MCF 10A (cell line): ENCODE results near the gene SMG6. TPM values are rescaled to one million over a fixed set of nuclear protein-coding genes. Genes with fewer than 3 reads are reported as not detected.

Source experiments
- BruUV-seq: library from RNA; stranded (reverse); fragments of 400-500 nt; replicated peaks from 2 replicates; lab custom pipeline; 2021; lab: Mats Ljungman, UMichigan
- CTCF ChIA-PET: fragments of 300-600 bp; sonication (Branson Sonifier 250); formaldehyde crosslinking; extraction: SDS; loops from one replicate; lab custom pipeline; 2021; ENCODE audit warnings: antibody characterized with exemption, inconsistent platforms; lab: Yijun Ruan, JAX
- POLR2A ChIA-PET: fragments of 300-600, 350-650 bp; sonication (Branson Sonifier 250); formaldehyde crosslinking; extraction: SDS; loops from one replicate; lab custom pipeline; 2020; ENCODE audit warnings: antibody characterized with exemption, inconsistent platforms; lab: Yijun Ruan, JAX
- DNase-seq: peaks from one replicate; pipeline ENCODE4 v3.0.0-alpha.2; 2018; ENCODE audit not compliant: unreplicated experiment
- H3K27ac Mint-ChIP-seq: one replicate; pipeline ENCODE4 v1.8.0; 2022; ENCODE audit warnings: mild to moderate bottlenecking, low read depth, mixed read lengths; ENCODE audit not compliant: unreplicated experiment
- H3K27me3 Mint-ChIP-seq: one replicate; pipeline ENCODE4 v1.8.0; 2022; ENCODE audit warnings: mixed read lengths; ENCODE audit not compliant: insufficient read depth, unreplicated experiment
- H3K36me3 Mint-ChIP-seq: one replicate; pipeline ENCODE4 v1.8.0; 2022; ENCODE audit warnings: mild to moderate bottlenecking, moderate library complexity, mixed read lengths; ENCODE audit not compliant: insufficient read depth, unreplicated experiment
- H3K4me1 Mint-ChIP-seq: one replicate; pipeline ENCODE4 v1.8.0; 2022; ENCODE audit warnings: mixed read lengths; ENCODE audit not compliant: insufficient read depth, unreplicated experiment
- H3K4me3 Mint-ChIP-seq: one replicate; pipeline ENCODE4 v1.8.0; 2022; ENCODE audit warnings: mild to moderate bottlenecking, moderate library complexity, mixed read lengths; ENCODE audit not compliant: unreplicated experiment
- H3K9me3 Mint-ChIP-seq: one replicate; pipeline ENCODE4 v1.8.0; 2022; ENCODE audit warnings: mixed read lengths; ENCODE audit not compliant: unreplicated experiment
- intact Hi-C: fragments of 100-400 bp; cut with micrococcal nuclease; formaldehyde crosslinking; loops from 2 replicates; pipeline ENCODE4 v1.14.1; 2022
- total RNA-seq: library from RNA; stranded (reverse); gene quantifications from 2 replicates; pipeline ENCODE4 v1.2.3, GENCODE V29; 2022
- TF ChIP-seq, protein P1 (sequence below): fragments of 200-600 bp; IDR thresholded peaks from one replicate; pipeline ENCODE4 v1.8.0; 2022; ENCODE audit warnings: antibody characterized with exemption, mild to moderate bottlenecking; ENCODE audit not compliant: unreplicated experiment

The SMG6 gene
- total RNA-seq, 1 experiment from 2014 or later = 17.0 TPM

DNA sequence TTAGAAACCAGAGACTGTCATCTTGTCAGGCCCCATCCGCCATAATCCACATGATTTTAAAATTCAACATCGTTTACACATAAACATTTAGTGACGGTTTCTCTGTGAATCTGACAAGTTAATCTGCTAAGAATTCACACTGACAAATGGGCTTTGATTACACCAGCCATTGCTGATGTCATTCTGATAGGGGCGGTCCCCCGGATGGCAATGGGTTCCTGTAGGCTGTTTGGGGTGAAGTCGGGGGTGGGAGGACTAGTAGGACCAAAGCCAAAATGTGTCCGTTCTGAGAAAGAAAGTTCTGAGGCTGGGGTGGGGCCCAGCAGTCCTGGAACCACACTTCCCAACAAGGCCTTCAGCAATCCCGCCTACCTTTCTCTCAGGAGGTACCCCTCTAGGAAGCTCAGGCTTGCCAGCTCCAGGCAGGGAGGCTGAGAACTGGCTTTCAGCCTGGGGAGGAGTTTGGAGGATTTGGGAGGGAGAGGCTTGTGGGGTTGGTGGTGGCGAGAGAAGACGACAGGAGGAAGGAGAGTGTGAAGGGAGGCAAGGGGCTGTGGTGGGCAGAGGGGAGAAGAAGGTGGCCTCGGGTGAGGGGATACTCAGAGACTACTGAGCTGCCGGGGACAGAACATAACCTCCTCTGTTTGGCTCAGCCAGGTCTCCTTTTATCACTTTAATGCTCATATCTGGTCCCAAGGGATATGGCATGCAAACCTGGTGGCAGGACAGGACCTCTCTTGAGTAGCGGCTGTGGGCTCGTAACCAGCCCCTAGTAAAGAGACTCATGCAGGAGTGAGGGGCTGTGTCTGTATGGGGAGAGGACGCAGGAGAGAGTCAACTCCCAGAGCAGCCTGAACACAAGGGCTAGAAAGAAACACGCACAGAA lies 240.1 kb downstream of the SMG6 start:
- H3K36me3 Mint-ChIP-seq = no peaks in the 10 kb centered on the region
- TF ChIP-seq, protein P1, sequence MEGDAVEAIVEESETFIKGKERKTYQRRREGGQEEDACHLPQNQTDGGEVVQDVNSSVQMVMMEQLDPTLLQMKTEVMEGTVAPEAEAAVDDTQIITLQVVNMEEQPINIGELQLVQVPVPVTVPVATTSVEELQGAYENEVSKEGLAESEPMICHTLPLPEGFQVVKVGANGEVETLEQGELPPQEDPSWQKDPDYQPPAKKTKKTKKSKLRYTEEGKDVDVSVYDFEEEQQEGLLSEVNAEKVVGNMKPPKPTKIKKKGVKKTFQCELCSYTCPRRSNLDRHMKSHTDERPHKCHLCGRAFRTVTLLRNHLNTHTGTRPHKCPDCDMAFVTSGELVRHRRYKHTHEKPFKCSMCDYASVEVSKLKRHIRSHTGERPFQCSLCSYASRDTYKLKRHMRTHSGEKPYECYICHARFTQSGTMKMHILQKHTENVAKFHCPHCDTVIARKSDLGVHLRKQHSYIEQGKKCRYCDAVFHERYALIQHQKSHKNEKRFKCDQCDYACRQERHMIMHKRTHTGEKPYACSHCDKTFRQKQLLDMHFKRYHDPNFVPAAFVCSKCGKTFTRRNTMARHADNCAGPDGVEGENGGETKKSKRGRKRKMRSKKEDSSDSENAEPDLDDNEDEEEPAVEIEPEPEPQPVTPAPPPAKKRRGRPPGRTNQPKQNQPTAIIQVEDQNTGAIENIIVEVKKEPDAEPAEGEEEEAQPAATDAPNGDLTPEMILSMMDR = no peak
- no TSS peak for BruUV-seq
- intact Hi-C loops = no loop called here
- no peak overlapping the region for H3K4me3 Mint-ChIP-seq
- no peaks in the 10 kb centered on the region for H3K27me3 Mint-ChIP-seq
- no peaks in the 10 kb centered on the region for H3K4me1 Mint-ChIP-seq
- no peak for DNase-seq
- CTCF ChIA-PET = interaction anchor here (0.6 to 2.8 kb wide), 3 partner anchors 9 to 341 kb away, joined by 5 to 13 read pairs (median 8); partner anchors contain the start of gene HIC1
- H3K27ac Mint-ChIP-seq = no peak overlapping the region
- POLR2A ChIA-PET = interaction anchor here (0.6 kb wide), 1 partner anchor 60 kb away, joined by 3 read pairs; no protein-coding TSS in a partner anchor
- H3K9me3 Mint-ChIP-seq = no peaks in the 10 kb centered on the region

DNA sequence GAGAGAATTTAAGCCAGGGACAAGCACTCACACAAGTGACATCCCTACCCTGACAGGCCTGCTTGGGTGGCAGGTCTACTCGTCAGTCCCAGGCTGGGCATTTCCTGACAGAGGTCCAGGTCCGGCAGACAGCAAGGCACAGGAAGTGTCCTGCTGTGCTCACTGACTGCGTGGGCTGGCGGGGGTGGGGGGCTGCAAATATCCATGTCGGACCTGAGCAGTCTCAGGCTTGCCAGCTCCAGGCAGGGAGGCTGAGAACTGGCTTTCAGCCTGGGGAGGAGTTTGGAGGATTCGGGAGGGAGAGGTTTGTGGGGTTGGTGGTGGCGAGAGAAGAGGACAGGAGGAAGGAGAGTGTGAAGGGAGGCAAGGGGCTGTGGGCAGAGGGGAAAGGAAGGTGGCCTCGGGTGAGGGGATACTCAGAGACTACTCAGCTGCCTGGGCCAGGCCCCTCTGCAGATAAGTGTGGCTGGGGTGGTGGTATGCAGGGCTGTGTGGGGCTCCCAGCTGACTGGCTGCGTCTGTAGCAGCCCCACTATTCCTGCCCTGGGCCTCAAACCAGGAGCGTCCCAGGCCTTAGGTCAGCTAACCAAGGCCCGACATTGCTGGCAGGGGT lies 240.9 kb downstream of the SMG6 start:
- Mint-ChIP-seq H3K36me3 (no peaks in the 10 kb centered on the region), H3K4me1 (no peaks in the 10 kb centered on the region), H3K27ac (no peak overlapping the region), H3K27me3 (no peaks in the 10 kb centered on the region), H3K9me3 (no peaks in the 10 kb centered on the region), H3K4me3 (no peak overlapping the region)
- ChIA-PET CTCF (interaction anchor here (0.7 kb wide), 1 partner anchor 221 kb away, joined by 4 read pairs; no protein-coding TSS in a partner anchor), POLR2A (interaction anchor here (0.6 kb wide), 1 partner anchor 1784 kb away, joined by 3 read pairs; the partner anchor contains the start of gene NCBP3)
- TF ChIP-seq, protein P1 = no peak
- no peak for DNase-seq
- intact Hi-C loops = no loop called here
- BruUV-seq = no TSS peak

DNA sequence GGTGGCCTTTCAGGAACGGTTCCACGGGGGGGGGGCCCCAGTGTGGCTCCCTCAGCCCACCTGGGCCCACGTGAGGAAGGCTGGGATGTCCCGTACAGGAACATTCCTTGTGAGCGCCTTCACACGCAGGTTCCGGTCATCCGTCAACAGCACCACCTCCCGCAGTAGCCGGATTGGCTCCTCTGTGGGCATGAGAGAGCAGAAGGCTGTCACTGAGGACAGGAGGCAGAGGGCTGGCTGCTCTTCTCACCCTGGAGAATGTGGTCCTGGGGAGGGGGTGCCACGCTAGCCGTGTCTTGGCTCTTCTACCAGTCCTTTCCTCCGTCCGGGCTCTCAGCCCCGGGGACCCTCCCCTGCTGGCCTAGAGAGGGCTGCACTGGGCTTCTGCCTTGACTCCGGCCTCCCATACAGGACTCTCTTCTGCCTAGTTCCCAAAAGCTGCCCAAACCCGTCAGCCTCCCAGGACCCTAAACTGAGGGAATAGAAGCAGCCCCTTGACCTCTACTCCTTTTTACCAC lies 242.1 kb downstream of the SMG6 start:
- Mint-ChIP-seq H3K4me1 (no peaks in the 10 kb centered on the region), H3K9me3 (no peaks in the 10 kb centered on the region), H3K4me3 (no peak overlapping the region), H3K27ac (no peak overlapping the region), H3K27me3 (no peaks in the 10 kb centered on the region), H3K36me3 (no peaks in the 10 kb centered on the region)
- intact Hi-C loops = no loop called here
- BruUV-seq = no TSS peak
- DNase-seq = no peak
- ChIA-PET CTCF (no interaction called here), POLR2A (no interaction called here)
- TF ChIP-seq, protein P1 = no peak
